Lung (tissue), 12 donors: Measurements from ENCODE around the gene LGALS3. TPM values are rescaled to one million over a fixed set of nuclear protein-coding genes. Genes with fewer than 3 reads are reported as not detected.
A peak's percentile ranks its signal among the peaks of the same experiment; 100 is the strongest.

Source experiments
- ATAC-seq: fragments of 200-7000 bp; cut with Tn5 transposase; one replicate; pipeline ENCODE4 v1.9.1; 2020; ENCODE audit warnings: moderate number of reproducible peaks; ENCODE audit not compliant: insufficient read depth, low FRiP score
- DNase-seq, 3 donors: peaks; one replicate each; pipeline ENCODE4 v3.0.0-alpha.2; 2013 to 2017
- H3K27ac ChIP-seq, 2 donors: one replicate each; pipeline ENCODE4 v1.5.1; 2013; ENCODE audit warnings: mild to moderate bottlenecking in 2 of 2, moderate library complexity in 2 of 2, control low read depth in 1 of 2, inconsistent platforms in 1 of 2, low read depth in 1 of 2, low read length in 1 of 2
- H3K27me3 ChIP-seq, 3 donors: one replicate each; pipeline ENCODE4 v1.5.1; 2013; ENCODE audit warnings: low read length in 2 of 3; ENCODE audit not compliant: control insufficient read depth in 3 of 3, insufficient read depth in 3 of 3
- H3K36me3 ChIP-seq, 4 donors: one replicate each; pipeline ENCODE4 v1.5.1; 2013; ENCODE audit warnings: low read length in 4 of 4, mild to moderate bottlenecking in 1 of 4, moderate library complexity in 1 of 4; ENCODE audit not compliant: control insufficient read depth in 4 of 4, insufficient read depth in 4 of 4
- H3K4me1 ChIP-seq, 5 donors: one replicate each; pipeline ENCODE4 v1.5.1; 2013; ENCODE audit warnings: low read length in 5 of 5, mild to moderate bottlenecking in 2 of 5, moderate library complexity in 1 of 5; ENCODE audit not compliant: control insufficient read depth in 5 of 5, insufficient read depth in 5 of 5
- H3K4me3 ChIP-seq: one replicate; pipeline ENCODE4 v1.5.1; 2013; ENCODE audit warnings: mild to moderate bottlenecking, control low read depth, moderate library complexity
- H3K9ac ChIP-seq, 2 donors: one replicate each; pipeline ENCODE4 v1.5.1; 2013; ENCODE audit warnings: low read length in 2 of 2, control low read depth in 1 of 2; ENCODE audit not compliant: insufficient read depth in 1 of 2
- H3K9me3 ChIP-seq, 4 donors: one replicate each; pipeline ENCODE4 v1.5.1; 2013; ENCODE audit warnings: low read length in 3 of 4, mild to moderate bottlenecking in 1 of 4, moderate library complexity in 1 of 4; ENCODE audit not compliant: control insufficient read depth in 4 of 4, insufficient read depth in 3 of 4
- CTCF ChIP-seq: IDR thresholded peaks from 2 replicates; pipeline ENCODE4 v1.5.1; 2012; ENCODE audit warnings: mild to moderate bottlenecking; ENCODE audit errors: control extremely low read depth, extremely low read depth
- WGBS, 2 donors: extraction: QIAGEN DNeasy Blood & Tissue Kit; methylation state at CpG; one replicate each; pipeline ENCODE4 v1.1.7; 2013; 5-methylcytosine and 5-hydroxymethylcytosine counted together
- polyA plus RNA-seq, 2 donors: library from polyadenylated mRNA; stranded (reverse); fragments of 200-250 nt; gene quantifications; one replicate each; pipeline ENCODE4 v1.2.1, GENCODE V29; 2013
- total RNA-seq, 2 donors: library from RNA; depleted of rRNA in 1 of 2; stranded (reverse); fragments of >200 nt in 1 of 2; gene quantifications; one replicate each; pipeline ENCODE4 v1.2.1, GENCODE V29; 2014 to 2021
- donor health status: control.
- donor health status: control.
- donor health status: Bipolar disorder and iron deficiency.
- donor health status: healthy.
- donor health status: DM: yes; HTN: yes; CAD: no.

LGALS3 gene
- total and polyA plus RNA-seq, 4 donors, result 166 to 875 (median 443) TPM

DNA sequence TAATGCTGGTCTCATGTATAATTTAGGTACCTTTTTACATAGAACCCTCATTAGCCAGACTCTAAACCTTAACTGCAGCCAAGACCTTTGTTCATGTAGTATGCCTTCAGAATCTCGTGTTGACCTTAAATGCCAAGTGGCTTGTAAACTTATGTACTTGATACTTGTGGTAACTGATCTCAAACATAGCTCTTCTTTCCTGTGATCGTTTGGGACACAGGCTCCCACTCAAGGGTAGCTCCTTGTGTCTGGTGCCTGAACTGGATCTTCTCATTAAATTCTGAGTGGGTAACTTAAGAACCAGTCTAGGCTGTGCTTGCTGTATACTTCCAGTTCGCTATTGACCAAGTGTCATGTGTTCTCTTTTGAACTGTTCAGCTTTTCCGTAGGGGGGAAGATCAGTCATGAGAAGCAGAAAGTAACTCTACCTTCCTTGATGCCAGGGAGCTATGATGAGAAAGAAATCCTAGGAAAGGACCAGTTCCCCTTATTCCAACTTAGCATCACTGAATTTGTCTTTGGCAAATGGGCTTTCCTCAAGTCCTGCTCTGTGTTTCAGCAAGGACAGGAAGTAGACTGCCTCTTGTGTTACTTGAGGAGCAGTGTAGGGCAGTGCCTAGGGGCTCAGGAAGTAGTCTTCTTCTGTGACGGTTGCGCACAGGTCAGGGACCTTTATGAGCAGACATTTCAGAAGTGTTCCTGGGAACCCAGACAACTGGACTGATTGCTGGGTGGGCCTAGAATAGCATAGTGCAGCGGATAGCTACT is 2.5 kb downstream of the LGALS3 start:
- H3K4me1 ChIP-seq, result peaks cover 0 to 17% (median 11%) of the 10 kb centered on the region in 5 donors
- H3K9me3 ChIP-seq, result no peaks in the 10 kb centered on the region
- DNase-seq (peak in 1 of 3 donors; percentile 22), ATAC-seq (no peak)
- peak overlapping the region in 1 of 2 donors; percentile 34 for H3K27ac ChIP-seq
- WGBS, 2 donors, result 51 to 69% methylated on average over 7 of the region's 7 CpGs
- no peak for TF ChIP-seq CTCF
- no peak overlapping the region for H3K9ac ChIP-seq
- peaks cover 0 to 6% (median 0%) of the 10 kb centered on the region in 4 donors for H3K36me3 ChIP-seq
- no peaks in the 10 kb centered on the region for H3K27me3 ChIP-seq
- H3K4me3 ChIP-seq, result no peak overlapping the region

GRCh38 chr14:55133416-55133815 is 4.4 kb downstream of the LGALS3 start:
- Histone ChIP-seq H3K4me1 (peaks cover 6 to 28% (median 18%) of the 10 kb centered on the region in 5 donors), H3K9me3 (no peaks in the 10 kb centered on the region), H3K4me3 (no peak overlapping the region), H3K36me3 (peaks cover 0 to 10% (median under 1%) of the 10 kb centered on the region in 4 donors), H3K27ac (peak overlapping the region in 1 of 2 donors; percentile 22), H3K9ac (no peak overlapping the region), H3K27me3 (no peaks in the 10 kb centered on the region)
- DNase-seq (peak in 2 of 3 donors; percentile 50 to 81), ATAC-seq (no peak)
- no peak for TF ChIP-seq CTCF
- WGBS, 2 donors, result 59 to 64% methylated on average over 4 of the region's 4 CpGs

- DNase-seq, result no peak
Observed at GRCh38 chr14:55136241-55136640, 7.2 kb downstream of the LGALS3 start.

More at GRCh38 chr14:55136241-55136640, 7.2 kb downstream of the LGALS3 start:
- H3K4me3 ChIP-seq, result no peak overlapping the region
- H3K36me3 ChIP-seq, result peaks cover 20 to 27% (median 21%) of the 10 kb centered on the region in 4 donors
- no peaks in the 10 kb centered on the region for H3K27me3 ChIP-seq
- H3K27ac ChIP-seq, result no peak overlapping the region
- H3K4me1 ChIP-seq, result peaks cover 6 to 24% (median 16%) of the 10 kb centered on the region in 5 donors
- no peak for ATAC-seq
- no peaks in the 10 kb centered on the region for H3K9me3 ChIP-seq
- 81 to 91% methylated on average over 3 of the region's 3 CpGs for WGBS, 2 donors
- H3K9ac ChIP-seq, result no peak overlapping the region
- TF ChIP-seq CTCF, result no peak
